Fibroblast of skin of abdomen (primary cell): ENCODE results near the gene TET3.

ENCODE experiments used
- DNase-seq: peaks from one replicate; pipeline ENCODE4 v3.0.0-alpha.2; 2013

TET3 gene

GRCh38 chr2:73965053-73965452, 19.7 kb upstream of the TET3 start:
- DNase-seq: no peak

- no peak for DNase-seq
Measured at GRCh38 chr2:73968357-73968937, 16.3 kb upstream of the TET3 start.

- no peak for DNase-seq
Measured at GRCh38 chr2:73969356-73969755, 15.4 kb upstream of the TET3 start.

- no peak for DNase-seq
Measured at GRCh38 chr2:73970141-73970803, 14.4 kb upstream of the TET3 start.

- DNase-seq: no peak
Measured at GRCh38 chr2:73970850-73971471, 13.7 kb upstream of the TET3 start.

- no peak for DNase-seq
Measured at GRCh38 chr2:73971722-73972121, 13.0 kb upstream of the TET3 start.

GRCh38 chr2:73972846-73973245, 11.9 kb upstream of the TET3 start:
- no peak for DNase-seq

- no peak for DNase-seq
Measured at GRCh38 chr2:73975731-73976130, 9.0 kb upstream of the TET3 start.

- DNase-seq: no peak
Measured at GRCh38 chr2:73976803-73977202, 7.9 kb upstream of the TET3 start.

- DNase-seq: no peak
Measured at GRCh38 chr2:73977466-73977865, 7.2 kb upstream of the TET3 start.

- DNase-seq: no peak
Measured at GRCh38 chr2:73979021-73979420, 5.7 kb upstream of the TET3 start.

- DNase-seq: peak; percentile 83
Measured at GRCh38 chr2:73979686-73980085, 5.0 kb upstream of the TET3 start.

GRCh38 chr2:73980566-73980965, 4.1 kb upstream of the TET3 start:
- DNase-seq: no peak

GRCh38 chr2:73981081-73982001, 3.4 kb upstream of the TET3 start:
- no peak for DNase-seq

GRCh38 chr2:73982140-73982617, 2.5 kb upstream of the TET3 start:
- no peak for DNase-seq

GRCh38 chr2:73983322-73984202, 1.1 kb upstream of the TET3 start:
- DNase-seq: no peak

- no peak for DNase-seq
Measured at GRCh38 chr2:73984922-73985307, 205 bp downstream of the TET3 start.

GRCh38 chr2:73985308-73986084, 786 bp downstream of the TET3 start:
- DNase-seq: no peak

- no peak for DNase-seq
Measured at GRCh38 chr2:73986085-73986681, 1.5 kb downstream of the TET3 start.

- peak; percentile 42 for DNase-seq
Measured at GRCh38 chr2:73987109-73987947, 2.6 kb downstream of the TET3 start.
